Measurements from ENCODE around the gene TTF1.
"Not testable (repeated sequence)": the region's sequence is repeated elsewhere in the genome, so short reads cannot be mapped to it uniquely, and the experiment has no call there.

TTF1 gene

GRCh38 chr9:132412089-132412488, 5.4 kb upstream of the TTF1 start:
- peak; percentile 37 for DNase-seq

GRCh38 chr9:132411091-132411508, 4.5 kb upstream of the TTF1 start:
- DNase-seq, result peak; percentile 77

DNA sequence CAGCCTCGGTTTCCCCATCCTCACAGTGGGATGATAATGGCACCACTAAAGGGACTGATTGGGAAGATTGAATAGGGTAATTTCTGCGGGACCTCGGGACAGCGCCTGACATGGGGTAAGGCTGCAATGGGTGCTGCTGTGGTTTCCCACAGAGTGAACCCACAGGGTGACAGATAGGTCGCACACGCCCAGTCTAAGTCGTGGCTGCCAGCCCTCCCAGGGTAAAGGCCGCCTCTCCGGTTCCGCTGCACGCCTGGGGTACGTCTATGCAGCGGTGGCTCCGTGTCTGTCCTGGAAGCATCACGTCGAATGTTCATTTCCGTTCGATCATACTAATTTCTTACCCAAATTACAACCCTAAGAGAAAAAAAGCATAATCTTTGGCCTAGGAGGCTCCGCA, 4.0 kb upstream of the TTF1 start:
- peak; percentile 35 for DNase-seq

DNA sequence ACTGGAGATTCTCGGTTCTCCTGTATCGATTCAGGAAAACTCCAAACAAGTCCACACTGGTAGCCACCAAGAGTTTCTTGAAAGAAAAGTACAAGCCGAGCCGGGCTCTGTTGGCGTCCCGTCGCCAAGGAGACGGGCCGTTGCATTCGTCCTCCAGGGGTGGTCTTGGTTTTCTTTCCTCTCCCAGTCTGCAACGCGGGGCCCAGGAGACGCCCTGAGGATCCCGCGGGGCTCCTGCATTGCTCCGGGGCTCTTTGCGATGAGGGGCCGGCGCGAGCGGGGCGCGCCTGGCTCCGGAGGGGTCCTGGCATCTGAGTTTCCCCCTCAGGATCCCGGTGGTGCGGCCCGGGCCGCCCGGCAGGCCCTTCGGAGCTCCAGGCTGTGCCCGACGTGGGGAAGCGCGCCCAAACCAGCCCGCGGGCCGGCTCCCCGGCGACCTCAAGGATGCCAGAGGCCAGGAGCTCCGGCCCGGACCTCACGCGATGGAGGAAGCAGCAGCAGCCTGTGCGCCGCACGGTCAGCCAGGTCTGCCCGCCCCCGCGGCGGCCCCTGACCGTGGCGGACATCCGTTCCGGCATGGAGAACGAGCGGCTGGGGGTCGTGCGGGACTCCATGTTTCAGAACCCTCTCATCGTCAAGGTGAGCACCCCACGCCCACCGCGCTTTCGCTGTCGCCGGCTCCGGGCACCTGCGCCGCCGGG, 3.3 kb upstream of the TTF1 start, which contains the start of gene CFAP77:
Gene CFAP77, plus strand, starts transcription at position 384 of the 701 bp plus-strand sequence. Its CDS starts 61 bp downstream, at position 445.
- DNase-seq, result peak; percentile 58

DNA sequence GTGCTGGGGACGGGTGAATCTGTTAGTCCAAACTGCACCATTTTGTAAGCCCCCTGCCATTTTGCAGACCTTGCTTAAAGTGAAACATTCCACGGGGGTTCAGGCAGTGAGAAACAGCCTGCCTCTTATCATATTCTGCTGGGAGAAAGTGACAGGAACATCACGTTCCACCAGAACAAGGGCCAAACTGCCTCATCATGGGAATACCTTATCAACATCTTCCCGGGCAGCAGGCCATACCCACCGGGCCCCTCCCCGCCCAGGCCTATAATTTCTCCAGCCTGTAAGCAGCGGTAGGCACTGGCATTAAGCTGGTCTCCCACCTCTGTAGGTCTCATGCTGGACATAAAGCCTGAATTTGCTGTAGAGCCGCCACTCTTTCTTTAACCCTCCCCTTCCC, 1.9 kb upstream of the TTF1 start:
- DNase-seq, result no peak

DNA sequence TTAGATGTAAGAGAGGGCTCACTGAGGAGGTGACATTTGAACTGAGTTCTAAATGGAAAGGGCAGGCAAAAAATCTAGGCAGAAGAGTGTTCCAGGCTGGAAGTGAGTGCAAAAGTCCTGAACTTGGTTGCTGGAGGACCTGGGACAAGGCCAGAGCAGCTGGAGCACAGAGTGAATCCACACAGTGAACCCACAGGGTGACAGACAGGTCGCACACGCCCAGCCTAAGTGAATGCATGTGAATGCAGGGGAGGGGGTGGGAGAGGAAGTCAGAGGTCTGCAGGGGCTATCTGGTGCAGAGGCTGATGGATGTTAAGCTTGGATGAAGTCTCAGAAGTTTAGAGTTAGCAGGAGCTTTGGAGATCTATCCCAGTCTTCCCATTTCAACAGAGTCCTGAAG, 556 bp upstream of the TTF1 start:
- no peak for DNase-seq

DNA sequence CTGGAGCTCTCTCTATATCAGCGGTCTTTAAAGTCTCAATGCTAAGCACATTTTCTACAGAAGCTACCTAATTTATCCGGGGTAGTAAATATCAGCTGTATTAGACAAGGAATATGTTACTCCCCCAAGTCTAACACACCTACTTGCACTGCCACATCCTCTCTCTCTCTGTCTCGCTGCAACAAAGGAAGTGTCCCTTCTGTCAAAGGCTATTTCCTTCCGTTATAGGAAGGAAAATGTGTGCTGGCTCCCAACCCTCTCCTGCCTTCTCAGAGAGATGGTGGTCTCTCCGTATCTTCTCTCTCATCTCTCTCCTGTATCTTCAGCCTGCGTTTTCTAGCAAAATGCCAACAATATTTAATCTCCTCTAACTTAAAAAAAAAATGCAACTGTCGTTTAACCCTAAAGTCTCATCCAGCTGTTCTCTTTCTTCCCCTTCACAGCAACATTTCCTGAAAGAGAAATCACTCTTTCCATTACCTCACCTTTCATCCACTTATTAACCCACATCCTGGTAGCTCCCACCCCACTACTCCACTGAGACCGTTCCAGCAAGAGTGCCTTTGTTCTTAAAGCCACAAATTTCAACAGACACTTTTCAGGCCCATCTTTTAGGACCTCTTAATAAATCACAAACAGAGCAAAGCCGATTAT, 2.3 kb downstream of the TTF1 start:
- peak; percentile 51 for DNase-seq

GRCh38 chr9:132401824-132402223, 4.8 kb downstream of the TTF1 start:
- no peak for DNase-seq

DNA sequence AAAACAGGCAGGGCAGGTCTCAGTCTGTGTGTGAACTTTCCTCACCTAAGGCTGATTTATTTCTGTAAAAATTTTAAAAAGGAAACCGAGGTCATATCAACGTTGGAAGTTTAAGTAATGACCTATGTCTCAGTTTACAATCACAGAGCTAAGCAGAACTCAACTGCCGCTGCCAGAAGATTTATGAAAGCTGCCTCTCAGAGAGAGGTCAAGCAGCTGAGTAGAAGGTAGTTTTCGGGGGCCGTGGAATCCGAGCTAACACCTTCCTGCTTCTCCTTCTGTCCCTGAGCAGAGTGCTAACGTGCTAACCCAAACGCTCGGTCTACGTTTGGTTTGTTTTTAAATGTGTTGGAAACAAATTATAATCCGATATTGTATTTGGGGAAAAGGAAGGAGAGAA, 11.1 kb downstream of the TTF1 start:
- no peak for DNase-seq

GRCh38 chr9:132391449-132391848, 15.2 kb downstream of the TTF1 start:
- no peak for DNase-seq

DNA sequence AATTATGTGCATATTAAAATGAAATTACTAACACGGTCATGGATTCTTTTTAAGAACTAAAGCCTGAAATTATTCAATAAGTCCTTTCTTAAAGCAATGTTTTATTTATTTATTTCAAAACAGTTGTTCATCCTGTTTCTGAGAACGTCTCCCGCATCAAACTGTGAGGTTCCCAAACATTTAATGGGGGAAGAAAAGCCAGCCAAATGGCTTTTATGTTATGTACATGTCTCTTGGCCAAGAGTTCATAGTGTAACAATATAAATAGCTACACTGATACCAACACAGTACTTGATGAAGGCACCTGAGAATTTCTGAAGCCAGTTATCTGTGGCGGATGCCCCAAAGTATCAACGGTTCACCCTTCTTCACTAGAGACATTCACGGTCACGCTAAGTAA, 15.7 kb downstream of the TTF1 start:
- DNase-seq, result no peak

DNA sequence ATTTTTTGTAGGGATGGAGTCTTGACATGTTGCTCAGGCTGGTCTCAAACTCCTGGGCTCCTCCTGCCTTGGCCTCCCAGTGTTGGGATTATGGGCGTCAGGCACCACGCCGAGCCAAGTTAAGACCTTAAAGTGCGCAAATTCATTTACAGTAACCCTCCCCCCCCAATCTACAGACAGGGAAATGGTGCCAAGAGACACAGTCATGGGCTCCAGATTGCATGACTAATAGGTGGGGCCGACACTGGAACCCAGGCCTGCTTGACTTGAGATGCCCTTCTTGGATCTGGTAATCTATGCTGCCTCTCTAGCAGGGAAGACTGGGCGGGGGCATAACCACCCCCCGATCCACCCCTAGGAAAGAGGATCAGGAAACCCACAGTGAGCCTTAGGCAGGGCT, 19.5 kb downstream of the TTF1 start:
- no peak for DNase-seq

- no peak for DNase-seq
These were observed 22.3 kb downstream of the TTF1 start for GRCh38 chr9:132384376-132384775.

DNA sequence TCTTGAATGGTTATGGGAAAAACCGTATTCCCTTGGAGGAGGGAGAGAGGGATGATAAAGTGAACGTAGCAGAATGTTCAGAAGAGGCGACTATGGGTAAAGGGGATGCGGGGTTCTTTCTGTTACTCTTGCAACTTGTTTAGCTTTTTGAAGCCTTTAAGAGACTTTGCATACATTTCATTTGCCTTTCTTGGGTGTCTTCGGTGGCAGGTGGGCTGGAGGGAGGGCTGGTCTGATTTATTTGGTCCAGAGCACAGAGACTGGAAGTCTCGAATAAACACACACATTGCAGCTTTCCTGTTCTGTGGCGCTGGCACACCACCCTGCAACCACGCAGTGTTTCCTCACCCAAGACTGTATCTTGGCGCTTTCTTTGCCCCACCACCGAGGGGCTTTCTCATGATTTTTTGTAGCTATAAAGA, 23.2 kb downstream of the TTF1 start:
- DNase-seq, result no peak

DNA sequence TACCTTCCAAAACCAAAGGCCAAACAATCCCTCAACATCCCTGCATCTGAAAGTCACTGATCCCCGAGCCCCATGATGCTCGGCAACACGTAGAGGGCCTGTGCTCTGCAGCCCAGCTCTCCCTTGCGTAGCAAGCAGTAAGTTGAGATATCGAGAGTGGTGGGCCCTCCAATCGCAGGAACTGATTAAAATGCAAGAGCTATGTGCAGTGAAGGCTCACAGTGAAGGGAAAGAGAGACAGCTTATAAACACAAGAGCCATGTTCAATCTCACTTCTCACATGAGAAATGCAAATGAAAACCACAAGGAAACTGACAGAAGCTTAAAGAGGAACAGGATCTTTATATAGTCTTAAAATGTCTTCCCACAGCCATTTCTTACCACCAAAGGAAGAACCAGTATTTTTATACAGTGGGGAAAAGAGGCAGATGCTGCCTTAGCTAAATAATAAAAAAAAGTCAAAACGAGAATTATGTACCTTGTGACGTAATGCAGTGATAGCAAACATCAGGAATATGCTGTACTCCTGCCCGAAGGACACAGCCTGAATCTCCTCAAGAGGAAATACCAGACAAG, 24.6 kb downstream of the TTF1 start:
- DNase-seq, result no peak

DNA sequence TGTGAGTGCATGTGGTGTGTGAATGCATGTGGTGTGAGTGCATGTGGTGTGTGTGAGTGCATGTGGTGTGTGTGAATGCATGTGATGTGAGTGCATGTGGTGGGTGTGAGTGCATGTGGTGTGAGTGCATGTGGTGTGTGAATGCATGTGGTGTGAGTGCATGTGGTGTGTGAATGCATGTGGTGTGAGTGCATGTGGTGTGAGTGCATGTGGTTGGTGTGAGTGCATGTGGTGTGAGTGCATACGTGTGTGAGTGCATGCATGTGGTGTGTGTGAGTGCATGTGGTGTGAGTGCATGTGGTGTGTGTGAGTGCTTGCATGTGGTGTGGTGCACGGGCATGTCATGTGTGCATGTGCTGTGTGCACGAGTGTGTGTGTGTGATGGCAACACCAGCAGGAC, 28.2 kb downstream of the TTF1 start:
- not testable (repeated sequence) for DNase-seq

DNA sequence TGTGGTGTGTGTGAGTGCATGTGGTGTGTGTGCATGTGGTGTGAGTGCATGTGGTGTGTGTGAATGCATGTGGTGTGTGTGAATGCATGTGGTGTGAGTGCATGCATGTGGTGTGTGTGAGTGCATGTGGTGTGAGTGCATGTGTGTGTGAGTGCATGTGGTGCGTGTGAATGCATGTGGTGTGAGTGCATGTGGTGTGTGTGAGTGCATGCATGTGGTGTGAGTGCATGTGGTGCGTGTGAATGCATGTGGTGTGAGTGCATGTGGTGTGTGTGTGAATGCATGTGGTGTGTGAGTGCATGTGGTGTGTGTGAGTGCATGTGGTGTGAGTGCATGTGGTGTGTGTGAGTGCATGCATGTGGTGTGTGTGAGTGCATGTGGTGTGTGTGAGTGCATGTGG, 28.9 kb downstream of the TTF1 start:
- DNase-seq, result not testable (repeated sequence)

GRCh38 chr9:132372177-132373095, 34.2 kb downstream of the TTF1 start:
- no peak for DNase-seq

DNA sequence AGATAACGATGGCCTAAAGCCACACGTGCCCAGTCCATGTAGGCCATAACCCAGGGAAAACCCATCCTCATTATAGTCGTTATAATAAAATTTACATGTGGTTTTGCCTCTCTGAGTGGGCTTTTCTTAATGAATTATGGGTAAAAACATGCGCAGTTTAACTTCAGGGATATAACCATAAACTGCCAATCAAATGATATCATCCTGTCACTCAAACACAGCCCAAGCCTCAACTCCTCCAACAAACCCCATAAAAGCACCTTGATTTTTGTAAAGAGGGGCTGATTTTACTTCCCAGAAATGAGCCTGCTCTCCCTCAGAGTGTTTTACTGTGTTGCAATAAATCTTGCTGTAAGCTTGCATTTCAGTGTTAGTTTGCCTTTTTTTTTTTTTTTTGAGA, 36.0 kb downstream of the TTF1 start:
- no peak for DNase-seq

GRCh38 chr9:132369421-132369820, 37.2 kb downstream of the TTF1 start:
- no peak for DNase-seq

- no peak for DNase-seq
These were observed 38.9 kb downstream of the TTF1 start for GRCh38 chr9:132367613-132368313.

- DNase-seq, result no peak
These were observed 40.2 kb downstream of the TTF1 start for GRCh38 chr9:132366481-132366880.

- no peak for DNase-seq
These were observed 40.7 kb downstream of the TTF1 start for GRCh38 chr9:132365986-132366385.
